GM21619 (cell line): Measurements from ENCODE around the gene SGMS1.

Experiments used
- ATAC-seq: cut with Tn5 transposase; IDR thresholded peaks from one replicate; pipeline ENCODE4 v1.9.1; 2021; ENCODE audit not compliant: unreplicated experiment

SGMS1 gene

DNA sequence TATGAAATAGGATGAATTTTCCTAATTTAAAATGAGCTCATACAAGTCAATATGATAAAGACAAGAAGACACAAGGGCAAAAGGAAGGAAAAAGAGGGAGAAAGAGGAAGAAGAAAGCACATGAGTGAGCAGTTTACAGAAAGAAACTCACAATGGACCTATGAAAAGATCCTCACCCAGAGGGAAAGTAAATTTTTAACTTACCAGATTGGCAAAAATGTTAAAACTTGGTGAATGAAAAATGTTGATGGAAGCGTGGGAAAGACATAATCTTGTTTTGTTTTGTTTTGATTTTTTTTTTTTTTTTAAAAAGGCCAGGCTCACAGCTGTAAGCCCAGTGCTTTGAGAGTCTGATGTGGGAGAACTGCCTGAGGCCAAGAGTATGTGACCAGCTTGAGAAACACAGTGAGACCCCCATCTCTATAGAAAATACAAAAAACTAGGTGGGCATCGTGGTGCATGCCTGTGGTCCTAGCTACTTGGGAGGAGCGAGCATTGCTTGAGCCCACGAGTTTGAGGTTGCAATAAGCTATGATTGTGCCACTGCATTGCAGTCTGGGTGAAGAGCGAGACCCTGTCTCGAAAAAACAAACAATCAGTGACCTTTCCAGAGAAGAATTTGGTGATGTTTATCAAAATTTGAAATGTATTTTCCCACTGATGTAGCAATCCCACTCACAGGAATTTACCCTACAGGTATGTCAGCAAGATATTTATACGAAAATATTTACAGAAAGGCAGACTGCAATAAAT lies 219.6 kb downstream of the SGMS1 start:
- no peak for ATAC-seq

DNA sequence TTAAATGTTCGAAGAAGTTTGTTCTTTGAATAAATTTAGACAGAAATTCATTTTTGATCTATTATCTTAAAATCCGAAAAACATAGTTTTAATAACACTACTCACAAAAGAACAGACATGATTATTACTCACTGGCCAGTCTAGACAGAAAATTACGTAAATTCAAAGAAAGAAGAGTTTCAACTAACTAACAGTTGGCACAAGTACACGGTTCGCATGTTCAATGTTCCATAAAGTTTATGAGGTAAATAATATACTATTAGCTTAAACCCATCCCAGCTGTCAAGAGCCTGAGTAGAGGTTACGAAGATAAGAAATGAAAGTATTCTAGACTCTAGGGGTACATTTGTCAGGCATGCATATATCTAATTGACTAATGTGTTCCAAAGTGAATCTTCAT lies 220.7 kb downstream of the SGMS1 start:
- no peak for ATAC-seq

DNA sequence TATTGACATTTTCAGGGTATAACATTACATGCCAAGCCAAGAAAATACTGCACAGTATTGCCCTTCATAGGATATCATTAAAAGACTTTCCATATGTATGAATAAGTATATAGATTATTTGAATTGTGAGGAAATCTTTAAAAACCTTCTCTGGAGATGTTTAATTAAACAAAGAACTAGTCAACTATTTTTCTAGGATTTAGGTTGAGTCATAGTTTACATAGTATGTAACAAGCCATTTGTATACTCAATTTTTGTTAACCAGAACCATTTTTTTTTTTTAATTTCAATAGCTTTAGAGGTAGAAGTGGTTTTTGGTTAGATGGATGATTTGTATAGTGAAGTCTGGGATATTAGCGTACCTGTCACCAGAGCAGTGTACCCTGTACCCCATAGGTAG lies 221.3 kb downstream of the SGMS1 start:
- no peak for ATAC-seq

DNA sequence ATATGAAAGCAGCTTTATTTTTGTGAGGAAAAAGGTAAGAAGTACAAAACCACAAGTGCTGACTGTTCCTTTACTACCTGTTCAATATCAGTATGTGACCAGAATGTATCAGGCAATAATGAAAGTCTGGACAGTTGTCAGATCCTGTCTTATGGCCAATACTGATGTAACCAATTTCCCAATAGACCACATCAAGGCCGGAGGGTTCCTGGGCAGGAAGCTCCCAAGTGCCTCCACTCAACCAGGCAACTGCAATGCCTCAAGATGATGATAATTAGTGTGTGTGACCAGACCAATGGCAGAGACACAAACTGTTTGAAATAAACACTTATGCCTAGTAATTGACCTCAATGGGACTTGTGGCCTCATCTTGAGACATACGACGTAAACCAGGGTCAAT lies 223.1 kb downstream of the SGMS1 start:
- no peak for ATAC-seq

DNA sequence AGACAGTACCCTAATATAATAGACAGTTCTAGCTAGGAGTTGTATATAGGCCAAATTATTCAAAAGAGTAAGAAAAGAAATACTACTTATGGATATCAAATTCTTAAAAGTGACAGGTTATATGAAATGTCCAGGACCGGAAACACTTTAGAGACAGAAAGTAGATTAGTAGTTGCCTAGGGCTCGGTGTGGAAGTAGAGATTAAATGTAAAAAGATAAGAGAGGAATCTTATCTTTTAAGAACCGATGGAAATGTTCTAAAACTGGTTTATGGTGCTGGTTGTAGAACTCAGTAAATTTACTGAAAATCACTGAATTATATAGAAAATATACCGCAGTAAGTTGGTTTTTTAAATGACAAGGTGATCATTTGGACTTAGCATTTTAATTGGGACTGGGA lies 224.9 kb downstream of the SGMS1 start:
- ATAC-seq = no peak

DNA sequence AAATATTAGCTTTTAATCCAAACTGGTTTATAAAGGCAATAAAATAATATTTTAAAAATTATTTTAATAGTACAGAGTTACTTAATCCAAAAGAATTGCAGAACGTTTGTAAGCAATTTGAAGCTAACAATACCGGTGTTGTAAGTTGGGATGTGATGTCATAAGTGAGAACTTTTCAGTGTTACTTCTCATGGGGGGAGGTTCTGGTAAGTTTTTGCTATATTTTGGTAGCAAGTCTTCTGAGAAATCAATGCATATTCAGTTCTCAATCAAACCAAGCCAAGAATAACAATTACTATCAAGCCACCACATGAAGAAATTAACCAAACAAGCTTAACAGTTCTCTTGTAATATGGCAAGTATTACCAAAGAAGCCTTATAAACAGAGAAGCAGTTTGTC lies 225.4 kb downstream of the SGMS1 start:
- no peak for ATAC-seq

DNA sequence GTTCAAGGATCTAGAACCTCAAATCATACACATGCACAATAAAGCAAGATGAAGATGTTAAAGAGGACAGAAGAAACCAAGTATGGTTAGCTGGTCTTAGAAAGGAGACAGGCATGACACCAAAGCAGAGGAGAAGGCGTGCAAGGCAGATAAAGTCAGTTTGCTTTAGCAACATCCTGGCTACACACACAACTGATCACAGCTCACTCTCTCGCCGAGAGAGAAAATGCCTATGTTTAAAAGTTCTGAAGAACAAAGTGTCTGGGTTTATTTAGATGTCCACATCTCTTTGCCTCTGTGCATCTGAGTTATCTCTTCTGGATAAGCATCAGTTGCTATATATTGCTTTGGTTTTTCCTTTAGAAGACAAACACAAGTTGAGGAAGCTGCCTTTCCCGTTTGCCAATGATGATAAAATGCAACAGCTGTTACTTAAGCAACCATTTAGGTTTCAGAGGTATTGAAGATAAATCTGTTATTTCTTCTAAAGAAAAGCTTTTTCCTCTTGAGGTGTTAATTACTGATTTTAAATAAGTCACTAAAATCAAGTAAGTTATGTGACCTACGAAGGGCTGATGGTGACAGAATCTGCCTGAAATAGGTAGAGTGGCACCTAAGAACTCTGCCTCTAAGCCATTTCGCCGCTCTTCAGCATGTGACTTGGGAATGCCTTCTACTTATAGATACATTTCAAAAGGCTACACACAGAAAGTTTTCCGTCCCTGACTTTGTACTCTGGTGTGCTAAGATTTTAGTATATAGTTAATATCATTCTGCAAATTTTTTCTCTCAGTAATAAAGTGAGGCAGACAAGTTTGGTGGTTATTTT lies 226.2 kb downstream of the SGMS1 start:
- ATAC-seq = peak; percentile 29

DNA sequence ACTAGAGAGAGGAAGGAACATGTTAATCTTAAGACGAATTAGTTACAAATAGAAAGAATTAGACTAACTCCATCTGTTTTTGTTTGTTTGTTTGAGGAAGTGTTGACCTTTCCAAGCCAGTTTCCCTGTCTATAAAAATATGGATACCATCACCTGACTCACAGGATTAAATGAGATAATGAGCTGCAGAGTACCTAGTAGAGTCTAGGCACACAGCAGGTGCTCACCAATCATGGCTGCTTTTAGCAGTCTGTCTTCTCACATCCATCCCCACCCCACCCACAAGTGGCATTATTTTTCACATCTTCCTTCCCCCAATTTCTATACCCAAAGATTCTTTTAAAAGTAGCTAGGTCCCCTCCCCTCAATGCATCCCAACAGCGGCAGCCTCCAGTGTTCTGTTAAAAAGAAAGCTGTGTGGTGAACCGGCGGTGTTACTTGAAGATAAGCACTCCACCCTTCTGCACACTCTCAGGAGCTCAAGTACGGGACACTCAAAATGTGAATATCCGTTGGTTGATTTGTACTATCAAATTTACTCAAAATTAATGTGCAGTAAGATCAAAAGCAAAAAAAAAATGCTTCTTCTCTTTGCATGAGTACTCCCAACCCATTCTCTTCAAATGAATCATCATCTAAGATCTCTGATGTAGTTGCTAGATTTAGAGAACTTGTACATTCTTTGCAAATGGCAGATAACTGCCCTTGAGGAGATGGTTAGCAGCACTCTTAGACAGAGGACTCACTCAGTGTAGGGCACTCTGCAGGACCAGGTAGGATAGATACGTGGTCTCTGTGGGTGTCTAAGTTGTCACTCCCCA lies 227.1 kb downstream of the SGMS1 start:
- ATAC-seq = peak; percentile 68

DNA sequence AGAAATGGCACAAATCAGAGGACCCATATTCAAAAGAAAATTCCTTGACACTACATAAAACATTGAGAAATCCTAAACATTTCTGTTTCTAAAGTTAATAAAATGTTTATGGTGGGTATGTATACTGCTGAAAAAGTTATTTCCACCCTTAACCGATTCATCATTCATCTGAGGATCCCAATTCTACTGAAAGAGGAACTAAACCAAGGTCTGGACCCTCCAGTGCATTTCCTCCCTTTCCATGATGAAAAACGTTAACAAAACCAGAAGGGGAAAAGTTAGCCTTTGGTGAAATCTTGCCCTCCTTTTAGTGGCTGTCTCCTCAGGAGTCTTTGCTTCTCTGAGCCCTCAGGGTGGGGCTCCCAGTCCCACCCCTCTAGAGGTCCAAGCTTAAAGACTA lies 227.9 kb downstream of the SGMS1 start:
- ATAC-seq = no peak

DNA sequence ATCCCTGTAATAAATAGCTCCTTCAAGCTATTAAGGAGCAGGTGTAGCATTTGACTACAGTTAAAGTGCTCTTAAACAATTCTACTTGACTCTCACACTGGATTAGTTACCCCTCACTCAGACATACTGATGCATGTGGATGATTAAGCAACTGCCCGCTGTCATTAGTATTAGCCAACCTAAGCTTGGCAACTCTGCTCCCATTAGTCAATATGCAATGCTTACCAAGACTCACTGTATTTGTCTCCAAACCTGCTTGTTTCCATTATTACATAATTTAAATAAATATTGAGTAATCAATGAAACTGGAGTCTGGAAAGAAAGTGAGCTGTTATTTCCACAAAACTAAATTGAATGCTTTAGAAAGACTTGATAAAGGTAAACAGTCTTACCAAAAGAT lies 228.5 kb downstream of the SGMS1 start:
- ATAC-seq = no peak

DNA sequence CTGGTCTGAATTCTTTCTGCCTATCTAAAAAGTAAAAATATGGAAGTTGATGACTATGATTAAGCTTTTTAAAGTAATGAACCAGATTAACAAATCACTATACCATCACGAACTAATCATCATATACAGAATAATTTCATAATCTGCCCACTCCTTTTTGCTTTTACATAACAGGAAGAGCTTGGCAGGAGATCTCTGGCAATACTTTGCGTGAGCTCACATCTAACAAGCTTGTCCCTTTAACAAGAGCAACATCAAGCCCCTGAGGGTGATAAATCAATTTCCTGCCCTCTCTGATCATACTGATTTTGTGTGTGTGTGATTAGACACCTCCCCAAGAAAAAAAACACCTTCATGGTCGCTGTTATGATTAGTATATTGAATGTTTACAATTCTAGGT lies 228.9 kb downstream of the SGMS1 start:
- ATAC-seq = no peak

DNA sequence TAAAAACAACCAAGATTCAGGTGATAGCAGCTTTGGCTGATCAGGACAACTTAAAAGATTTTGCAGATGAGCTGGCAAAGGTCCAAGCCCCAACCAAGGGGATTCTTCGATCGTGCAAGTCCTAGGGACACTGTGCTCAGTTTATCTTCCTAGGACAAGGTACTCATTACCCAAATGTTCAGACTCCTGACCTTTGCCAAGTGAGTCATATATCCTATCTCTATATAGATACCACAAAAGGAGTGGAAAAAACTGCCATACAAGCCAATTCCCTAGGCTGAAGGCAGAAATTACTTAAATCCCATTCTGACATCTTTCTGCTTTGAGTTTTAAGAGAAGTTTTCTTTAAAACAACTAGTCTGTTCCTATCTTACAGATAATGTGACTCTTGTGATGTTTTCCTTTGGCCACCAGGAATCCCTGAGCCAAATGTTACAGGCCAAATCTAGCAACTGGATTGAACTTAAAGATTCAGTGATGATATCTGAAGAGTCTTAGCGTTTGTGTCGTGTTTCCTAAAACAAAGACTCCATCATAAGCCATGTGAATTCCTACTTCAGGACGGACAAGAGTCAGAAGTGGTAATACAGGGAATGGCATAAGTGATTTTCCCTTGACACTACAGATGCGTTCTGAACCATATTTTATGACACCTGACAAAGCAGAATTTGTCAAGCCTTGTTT lies 229.8 kb downstream of the SGMS1 start:
- ATAC-seq = no peak

DNA sequence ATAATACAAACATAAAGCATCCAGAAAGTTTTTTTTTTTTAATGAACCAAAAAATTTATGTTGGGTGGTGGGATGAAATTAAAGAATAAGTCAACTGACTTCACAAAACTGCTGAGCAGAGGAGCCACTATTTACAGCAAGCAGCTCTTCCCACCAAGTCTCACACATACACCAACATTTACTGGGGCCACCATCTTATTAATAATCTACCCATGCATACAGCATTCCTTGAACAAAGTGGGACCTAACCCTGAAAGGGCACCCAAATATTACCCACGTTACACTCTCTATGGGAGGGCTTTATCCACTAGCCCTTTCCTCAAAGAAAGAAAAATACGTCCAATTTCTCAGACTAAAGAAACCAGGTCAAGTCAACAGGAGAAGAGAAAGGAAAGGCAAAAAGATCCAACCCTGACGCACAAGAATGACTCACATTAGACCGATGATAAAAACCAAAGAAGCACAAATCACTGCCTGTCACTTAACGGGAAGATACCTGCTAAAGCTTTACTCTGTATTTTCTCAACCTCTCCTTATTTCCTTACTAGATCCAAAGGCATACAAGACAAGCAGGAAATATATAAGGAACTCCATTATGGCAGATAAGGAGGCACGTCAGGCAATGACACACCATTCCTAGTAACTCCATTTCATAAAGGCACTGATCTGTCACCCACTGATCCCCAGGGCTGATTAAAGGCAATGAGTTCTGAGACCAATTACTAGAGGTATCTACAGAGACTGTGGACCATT lies 230.6 kb downstream of the SGMS1 start:
- no peak for ATAC-seq

DNA sequence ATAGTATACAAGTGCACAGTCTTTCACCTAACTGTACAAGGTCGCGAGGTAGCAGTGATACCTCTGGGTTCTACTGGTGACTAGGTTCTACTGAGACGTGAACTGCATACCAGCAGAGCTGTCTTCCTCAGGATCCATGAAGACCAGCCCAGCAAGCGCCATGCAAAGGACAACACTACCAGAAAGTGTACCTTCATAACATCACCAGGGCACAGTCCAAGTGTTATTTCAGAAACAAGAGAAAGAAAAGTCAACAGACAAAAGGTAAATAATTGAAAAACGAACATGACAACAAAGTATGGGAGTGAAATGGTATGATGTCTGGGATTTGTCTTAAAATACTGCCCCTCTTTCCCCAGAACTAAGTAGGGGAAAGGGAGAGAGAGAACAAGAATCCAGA lies 231.3 kb downstream of the SGMS1 start:
- no peak for ATAC-seq

DNA sequence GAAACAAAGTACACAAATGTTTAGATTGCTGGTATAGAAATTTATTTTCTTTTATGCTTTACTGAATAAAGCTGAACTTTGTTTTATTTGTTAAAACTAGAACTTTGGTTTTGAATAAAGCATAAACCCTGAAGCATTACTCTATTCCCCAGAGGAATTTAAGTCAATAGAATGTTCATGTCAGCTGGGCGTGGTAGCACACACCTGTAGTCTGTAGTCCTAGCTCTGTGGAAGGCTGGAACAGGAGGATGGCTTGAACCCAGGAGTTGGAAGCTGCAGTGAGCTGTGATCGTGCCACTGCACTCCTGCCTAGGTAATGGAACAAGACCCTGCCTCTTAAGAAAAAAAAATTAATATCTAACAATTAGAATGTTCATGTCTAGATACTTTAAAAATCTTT lies 233.5 kb downstream of the SGMS1 start:
- no peak for ATAC-seq

DNA sequence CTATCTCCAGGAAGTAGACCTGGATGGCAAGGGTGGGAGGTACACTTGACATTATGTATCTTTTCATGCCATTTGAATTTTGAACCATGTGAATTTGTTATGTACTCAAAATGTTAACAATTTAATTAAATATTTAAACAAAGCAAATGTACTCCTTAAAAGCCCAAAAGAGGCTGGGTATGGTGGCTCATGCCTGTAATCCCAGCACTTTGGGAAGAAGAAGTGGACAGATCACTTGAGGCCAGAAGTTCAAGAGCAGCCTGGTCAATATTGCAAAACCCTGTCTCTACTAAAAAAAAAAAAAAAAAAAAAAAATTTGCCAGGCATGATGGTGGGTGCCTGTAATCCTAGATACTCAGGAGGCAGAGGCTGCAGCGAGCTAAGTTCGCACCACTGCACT lies 235.6 kb downstream of the SGMS1 start:
- ATAC-seq = no peak

DNA sequence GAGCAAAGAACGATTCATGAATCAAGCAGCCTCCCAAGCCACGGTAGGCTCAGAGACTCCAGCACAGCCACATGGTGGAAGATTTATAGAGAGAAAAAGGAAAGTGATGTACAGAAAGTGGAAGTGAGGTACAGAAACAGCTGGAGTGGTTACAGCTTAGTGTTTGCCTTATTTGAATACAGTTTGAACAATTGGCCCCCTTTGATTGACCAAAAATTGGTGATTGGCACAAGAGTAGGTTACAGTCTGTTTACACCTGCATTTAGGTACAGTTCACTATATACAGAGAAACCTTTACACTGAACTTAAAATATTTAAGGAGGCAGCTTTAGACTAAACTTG lies 236.1 kb downstream of the SGMS1 start:
- peak; percentile 47 for ATAC-seq

DNA sequence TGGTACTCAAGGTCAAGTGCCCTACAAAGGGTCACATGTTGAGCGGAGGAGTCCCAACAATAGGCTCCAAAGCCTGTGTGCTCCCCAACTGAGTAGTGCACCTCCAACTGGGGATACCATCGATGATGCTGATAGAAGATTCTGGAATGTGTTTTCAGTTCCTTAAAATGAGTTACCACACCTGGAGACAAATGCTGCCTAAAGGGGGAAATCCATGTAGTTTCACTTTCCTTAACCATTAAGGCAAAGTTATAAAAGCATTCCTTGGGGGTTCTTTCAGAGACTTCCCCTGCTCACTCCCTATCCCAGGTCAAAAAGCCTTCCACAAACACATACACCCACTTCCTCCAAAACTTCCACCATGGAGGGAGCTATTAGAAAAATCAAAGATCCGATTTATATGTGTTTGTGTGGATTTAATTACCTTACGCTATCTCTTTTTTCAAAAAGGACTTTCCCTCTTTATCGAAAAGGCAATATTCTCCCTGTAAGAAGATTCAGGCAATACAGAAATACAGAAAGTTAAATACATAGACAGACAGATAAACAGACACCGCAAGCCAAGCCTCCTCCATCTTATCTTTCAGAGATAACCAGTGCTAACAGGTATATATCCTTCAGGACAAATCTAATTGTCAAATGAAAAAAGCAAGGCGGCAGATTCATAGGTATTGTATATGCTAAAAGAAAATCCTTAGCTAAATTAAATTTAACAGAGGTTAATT lies 236.6 kb downstream of the SGMS1 start:
- ATAC-seq = no peak

DNA sequence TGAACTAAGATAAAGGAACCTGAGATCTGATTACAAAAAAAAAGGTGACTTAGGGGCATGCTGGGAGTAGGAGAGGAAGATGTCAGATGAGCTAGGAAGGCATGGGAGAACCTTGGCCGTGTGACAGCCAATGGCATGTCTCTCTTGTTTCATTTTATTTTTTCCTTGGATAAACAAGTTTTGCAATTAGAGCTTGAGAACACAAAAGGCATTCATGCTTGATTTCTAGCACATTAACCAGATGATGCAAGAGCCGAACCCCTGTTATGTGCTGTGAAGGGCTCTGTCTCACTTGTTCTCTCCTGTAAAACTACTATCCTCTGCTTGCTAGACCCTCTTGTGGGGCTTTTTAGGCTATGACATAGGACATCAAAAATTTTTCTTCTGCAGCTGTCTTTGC lies 238.1 kb downstream of the SGMS1 start:
- no peak for ATAC-seq

DNA sequence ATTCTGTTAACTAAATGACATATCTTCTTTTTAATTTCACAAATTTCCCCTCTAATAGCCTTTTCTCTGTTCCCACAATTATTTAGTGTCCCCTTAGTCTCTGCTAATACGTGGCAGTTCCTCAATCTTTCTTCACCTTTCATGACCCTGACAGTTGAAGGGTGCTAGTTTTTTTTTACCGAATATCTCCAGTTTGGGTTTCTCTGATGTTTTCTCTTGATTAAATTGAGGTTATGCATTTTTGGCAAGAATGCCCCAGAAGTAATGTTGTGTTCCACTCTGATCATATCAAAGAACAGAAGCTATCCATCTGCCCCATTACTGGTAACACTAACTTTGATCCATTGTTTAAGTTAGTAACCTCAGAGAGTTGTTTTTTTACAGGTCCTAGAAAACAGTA lies 238.9 kb downstream of the SGMS1 start:
- ATAC-seq = no peak
